HK-2 (cell line): ENCODE data around the gene RITA1.

Source experiments
- DNase-seq: peaks from one replicate; pipeline ENCODE4 v3.0.0-alpha.2; 2018; ENCODE audit not compliant: unreplicated experiment

The RITA1 gene

DNA sequence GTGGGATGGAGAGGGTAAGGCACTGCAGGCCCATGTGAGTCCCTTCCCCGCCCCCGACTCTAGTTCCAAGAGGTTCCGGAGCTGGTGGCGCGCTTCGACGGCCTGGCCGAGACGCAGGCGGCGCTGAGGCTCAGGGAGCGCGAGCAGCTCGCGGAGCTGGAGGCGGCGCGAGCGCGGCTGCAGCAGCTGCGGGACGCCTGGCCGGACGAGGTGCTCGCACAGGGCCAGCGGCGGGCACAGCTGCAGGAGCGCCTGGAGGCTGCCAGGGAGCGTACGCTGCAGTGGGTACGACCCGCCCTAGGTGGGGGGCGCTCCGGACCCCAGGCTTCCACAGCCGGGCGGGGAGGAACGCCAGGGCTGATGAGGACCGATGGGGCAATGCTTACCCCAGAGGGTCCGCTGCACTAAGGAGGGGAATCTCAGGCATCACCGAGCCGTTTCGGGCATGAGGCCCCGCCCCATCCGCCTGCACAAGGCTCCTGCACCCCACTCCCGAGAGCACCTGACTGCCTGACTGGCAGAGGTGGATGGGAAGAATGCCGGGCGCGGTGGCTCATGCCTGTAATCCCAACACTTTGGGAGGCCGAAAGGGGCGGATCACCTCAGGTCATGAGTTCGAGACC is 31.1 kb upstream of the RITA1 start:
- no peak for DNase-seq

DNA sequence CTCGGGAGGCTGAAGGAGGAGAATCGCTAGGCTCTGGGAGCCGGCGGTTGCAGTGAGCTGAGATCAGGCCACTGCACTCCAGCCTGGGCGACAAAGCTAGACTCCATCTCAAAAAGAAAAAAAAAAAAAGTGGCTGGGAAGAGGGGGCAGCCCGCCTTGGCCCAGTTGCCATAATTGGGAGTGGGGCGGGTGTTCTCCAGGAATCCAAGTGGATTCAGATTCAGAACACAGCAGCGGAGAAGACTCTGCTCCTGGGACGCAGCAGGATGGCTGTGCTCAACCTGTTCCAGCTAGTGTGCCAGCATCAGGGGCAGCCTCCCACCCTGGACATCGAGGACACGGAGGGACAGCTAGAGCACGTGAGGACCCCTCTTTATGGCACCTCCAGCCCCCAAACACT is 30.5 kb upstream of the RITA1 start:
- no peak for DNase-seq

DNA sequence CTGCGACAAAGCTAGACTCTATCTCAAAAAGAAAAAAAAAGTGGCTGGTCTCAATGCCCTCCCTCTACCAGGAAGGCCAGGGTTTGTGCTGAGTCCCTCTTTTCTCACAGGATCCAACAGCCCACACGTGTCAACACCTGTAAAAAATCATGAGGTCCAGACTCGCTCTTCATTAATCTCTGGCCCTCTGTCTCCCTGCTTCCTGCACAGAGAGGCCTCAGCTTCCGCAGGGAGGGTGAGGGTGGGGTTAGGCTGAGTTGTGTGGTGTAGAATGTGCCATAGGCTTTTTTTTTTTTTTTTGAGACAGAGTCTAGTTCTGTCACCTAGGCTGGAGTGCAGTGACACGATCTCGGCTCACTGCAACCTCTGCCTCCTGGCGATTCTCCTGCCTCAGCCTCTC is 29.9 kb upstream of the RITA1 start:
- DNase-seq, result no peak

DNA sequence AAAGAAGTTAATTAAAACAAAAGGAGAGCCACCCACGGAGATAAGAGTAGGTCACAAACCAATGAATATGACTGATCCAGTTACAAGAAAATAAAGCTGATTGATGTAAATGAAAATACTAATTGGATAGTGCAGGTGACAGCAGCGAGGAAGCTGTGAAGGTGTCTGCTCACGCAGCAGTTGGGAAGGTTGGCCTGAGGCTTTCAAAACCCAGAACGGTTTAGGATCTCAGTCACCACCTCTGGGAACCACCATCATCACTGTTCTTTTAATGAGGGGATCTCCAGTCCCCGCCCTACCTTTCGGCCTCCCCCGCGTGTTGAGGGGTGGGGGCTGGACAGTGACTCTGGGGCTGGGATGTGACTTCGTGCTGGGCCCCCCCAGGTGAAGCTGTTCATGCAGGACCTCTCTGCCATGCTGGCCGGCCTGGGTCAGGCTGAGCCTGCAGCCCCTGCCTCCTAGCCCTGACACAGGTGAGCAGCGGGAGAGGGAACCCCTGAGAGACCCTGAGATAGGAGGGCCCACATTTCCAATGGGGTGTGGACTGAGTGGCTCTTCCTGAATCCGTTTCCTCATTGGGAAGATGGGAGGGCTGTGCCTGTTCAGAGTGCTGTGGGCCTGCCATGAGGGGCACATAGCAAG is 28.2 kb upstream of the RITA1 start:
- no peak for DNase-seq

DNA sequence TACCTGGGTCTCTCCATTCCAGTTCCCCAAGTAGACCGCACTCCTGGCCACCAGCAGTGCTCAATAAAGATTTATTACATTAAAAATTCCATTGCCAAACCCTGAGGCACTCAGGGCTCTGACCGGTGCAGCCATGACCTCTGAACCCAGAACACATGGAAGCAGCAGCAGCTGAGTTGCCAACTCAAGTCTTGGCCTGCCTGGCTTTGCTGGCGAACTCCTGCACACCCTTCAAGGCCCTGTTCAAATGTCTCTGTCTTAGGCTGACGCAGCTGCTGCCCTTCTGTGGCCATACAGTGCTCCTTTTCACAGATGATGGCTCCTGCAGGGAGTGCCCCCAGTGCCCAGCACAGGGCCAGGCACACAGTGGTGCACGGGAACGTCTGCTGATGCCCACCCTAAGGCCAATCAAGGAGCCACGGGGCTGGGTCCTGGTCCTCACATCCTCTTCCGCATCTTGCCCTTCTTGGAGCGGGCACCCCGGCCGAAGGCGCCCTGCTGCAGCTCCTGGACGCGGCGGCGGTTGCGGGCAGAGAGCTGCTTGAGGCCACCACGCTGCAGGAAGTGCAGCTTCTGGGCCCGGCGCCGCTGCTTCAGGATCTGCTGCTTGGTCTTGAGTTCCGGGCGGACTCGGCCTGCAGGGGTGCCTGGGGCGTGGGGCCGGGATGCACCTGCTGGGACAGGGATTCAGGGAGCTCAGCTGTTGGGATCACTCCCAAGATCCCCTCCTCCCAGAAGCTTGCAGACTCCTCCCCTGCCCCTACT is 26.9 kb upstream of the RITA1 start:
- no peak for DNase-seq

DNA sequence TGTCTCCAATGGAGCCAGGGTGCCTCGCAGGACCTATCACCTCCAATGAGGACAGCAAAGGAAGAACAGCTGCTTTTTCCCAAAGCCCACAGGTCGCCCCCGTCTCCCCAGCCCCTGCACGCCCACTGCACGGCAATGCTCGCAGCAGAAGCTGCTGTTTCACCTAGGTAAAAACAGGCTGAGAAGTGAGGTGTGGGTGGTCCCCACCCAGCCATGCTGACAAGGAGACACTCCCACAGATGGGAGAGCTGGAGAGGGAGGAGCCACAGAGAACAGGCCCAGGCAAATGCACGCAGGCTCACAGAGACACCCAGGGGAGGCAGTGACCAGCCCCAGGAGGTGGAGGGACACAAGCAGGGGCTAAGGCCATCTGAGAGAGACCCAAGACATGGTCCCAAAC is 25.6 kb upstream of the RITA1 start:
- no peak for DNase-seq

DNA sequence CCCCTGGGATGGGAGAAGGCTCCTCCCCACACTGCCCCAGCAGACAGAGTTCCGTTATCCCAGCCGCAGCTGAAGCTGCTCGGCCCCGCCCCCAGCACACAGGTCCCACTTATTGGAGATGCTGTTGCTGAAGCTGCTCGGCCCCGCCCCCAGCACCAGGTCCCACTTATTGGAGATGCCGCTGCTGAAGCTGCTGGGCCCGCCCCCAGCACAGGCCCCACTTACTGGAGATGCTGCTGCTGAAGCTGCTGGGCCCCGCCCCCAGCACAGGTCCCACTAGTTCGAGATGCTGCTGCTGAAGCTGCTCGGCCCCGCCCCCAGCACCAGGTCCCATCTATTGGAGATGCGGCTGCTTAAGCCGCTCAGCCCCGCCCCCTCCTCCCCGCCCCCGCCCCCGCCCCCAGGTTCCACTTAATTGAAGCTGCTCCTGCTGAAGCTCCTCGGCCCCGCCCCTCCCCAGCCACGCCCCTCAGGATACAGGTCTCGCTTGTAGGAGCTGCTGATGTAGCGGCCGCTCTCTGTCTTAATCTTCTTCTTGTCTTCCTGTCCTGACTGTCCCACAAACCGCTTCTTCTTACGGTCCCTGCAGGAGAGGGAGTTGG is 24.0 kb upstream of the RITA1 start:
- DNase-seq, result no peak

DNA sequence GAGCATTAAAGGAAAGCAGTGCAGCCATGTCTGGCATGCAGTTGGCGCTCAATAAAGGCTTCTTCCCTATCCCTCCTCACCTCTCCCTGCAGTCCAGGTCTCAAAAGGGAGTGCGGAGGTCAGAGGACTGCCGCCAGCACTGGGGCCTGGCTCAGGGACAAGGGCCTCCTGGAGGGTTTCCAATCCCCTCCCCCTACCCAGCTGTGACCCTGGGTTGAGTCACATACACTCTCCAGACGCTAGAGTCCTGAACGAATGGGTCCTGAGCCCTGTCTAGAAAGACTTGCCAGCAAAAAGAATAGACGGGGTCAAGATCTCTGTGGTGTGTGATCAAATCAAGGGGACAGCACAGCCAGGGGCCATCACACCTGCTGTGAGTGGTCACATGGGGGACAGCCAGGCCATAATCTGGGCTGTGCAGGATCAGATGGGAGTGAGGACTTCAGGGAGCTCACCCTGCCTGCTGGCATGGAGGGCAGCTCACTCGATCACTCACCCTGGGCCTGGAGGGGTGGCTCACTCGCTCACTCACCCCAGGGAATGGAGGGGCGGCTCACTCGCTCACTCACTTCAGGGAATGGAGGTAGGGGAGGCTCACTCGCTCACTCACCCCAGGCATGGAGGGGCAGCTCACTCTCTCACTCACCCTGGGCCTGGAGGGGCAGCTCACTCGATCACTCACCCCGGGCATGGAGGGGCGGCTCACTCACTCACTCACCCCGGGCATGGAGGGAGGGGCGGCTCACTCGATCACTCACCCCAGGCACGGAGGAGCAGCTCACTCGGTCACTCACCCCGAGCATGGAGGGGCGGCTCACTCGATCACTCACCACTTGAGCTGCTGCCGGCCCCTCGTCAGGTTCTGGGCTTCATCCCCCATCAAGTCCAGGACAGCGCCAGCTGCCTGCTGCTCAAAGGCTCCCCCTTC is 23.2 kb upstream of the RITA1 start:
- DNase-seq, result peak; percentile 50

DNA sequence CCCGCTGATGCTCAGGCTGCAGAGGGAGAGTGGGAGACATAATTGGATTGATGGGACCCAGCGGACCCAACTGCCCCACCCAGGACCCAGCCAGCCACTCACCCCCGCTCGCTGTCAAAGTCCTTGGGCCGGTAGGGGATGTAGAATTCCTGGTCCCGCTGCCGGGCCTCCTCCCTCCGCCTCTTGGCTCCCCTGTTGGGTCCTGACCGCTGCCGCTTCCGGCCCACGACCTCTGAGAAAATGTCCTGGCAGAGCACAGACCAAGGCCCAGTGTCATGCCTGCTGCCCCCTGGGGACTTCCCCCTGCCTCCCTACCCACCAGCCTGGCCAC is 22.5 kb upstream of the RITA1 start:
- no peak for DNase-seq

DNA sequence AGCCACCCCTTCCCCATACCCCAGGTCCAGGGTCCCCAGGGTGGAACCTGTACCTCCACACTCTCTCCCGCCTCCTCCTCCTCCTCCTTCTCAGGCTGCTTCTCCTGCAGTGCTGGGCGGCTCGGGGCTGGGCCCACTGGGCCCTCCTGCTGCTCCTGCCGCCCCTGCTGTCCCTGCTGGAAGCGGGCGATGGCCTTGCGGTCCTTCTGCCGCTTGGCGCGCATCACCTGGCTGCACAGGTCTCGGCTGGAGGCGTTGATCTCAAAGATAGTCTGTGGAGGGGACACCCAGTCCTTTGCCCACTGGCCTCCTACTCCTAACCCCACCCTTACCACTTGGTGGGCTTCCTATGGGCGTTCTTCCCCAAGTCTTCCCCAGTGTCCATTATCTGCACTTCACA is 21.5 kb upstream of the RITA1 start:
- DNase-seq, result no peak

DNA sequence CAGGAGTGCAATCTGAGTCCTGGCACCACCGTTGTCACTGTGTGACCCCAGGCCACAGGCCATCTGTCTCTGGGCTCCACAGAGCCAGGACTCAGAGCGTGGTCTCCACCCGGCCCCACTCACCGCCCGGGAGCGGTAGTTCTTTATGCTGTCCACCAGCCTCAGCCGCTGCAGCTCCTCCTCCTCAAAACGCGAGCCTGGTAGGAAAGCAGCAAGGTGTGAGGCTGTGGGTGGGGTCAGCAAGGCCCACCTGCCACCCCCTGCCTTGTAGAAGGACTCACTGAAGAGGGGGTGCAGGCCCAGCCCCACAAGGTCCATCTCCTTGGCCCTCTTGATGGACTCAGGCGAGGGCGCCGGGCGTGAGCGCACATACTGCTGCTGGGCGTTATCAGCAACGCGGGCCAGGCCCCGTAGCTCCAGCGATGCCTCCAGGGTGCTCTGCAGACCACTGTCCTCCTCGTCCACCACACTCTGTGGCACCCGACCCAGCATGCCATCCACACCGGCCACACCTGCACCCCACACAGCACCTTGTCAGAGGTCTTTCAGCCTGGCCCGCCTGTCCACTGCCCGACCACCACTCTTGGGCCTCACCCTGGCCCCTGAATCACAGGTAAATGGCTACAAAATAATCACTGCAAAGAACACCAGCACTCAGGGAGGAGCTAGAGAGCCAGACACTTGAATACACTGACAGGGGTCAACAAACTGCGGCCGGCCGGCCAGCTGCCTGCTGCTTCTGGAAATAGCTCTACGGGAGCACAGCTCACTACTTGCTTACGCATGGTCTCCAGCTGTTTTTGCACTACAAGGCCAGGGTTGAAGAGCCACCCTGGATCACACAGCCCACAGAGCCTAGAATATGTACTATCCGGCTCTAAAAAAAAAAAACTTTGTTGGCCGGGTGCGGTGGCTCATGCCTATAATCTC is 19.7 kb upstream of the RITA1 start:
- DNase-seq, result no peak

DNA sequence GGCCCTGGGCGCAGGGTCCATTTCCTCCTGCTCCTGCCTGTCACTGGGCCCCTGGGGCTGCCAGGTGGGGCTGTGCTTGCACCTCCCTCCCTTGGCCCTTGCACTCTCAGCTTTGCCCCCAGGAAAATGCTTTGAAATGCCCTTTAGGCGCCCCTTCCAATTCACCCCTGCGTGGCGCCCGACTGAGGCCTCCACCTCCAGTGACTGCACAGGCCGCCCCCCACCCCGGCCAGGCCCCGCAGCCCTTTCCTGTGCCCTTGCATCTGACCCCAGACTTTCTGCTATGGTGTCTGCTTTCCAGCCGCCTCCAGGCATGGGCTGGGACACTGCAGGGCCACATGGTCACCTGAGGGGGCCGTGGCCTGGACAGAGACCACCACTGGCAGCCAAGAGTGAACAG is 17.7 kb upstream of the RITA1 start:
- no peak for DNase-seq

DNA sequence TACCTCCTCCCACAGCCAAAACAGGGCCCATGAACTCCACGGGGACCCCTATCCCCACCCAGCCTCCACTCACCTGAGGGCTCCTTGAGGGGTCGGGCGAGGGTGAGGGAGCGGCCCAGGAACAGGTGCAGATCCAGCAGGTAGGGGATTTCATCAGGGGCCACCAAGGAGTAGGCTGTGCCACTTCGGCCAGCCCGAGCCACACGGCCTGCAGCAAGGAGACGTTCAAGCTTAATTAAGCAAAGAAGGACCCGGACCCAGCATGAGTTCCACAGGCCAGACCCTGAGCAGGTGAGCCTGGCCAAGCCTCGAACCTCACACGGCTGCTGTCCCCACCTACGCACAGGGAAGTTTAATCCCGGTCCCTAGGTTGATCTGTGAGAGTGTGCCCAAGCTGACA is 15.8 kb upstream of the RITA1 start:
- no peak for DNase-seq

DNA sequence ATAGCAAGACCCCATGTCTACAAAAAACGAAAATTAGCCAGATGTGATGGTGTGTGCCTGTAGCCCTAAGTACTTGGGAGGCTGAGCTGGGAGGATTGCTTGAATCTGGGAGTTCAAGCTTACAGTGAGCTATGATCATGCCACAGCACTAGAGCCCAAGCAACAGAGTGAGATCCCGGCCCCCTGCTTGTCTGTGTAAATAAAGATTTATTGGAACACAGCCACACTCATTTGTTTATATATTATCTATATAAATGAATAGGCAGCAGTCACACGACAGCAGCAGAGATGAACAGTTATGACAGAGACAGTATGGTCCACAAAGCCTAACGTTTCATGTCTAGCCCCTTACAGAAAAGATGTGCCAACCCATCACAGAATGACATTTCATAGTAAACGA is 15.1 kb upstream of the RITA1 start:
- no peak for DNase-seq

DNA sequence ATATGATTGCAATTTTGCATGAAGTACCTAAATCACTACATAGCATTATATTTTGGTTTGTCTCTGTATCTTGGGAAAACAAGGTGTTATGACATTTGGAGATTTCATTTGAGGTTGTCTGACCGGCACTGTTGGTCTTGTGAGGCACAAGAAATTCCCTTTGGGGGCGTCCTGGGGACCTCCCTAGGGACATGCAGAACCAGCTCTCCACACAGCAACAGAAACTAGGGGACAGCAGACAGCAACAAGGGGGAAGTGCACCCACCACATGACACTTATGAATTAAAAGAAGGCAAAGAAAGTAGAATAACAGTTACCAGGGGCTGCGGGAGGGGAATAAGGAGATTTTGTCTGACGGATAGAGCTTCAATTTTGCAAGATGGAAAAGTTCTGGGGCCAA is 14.6 kb upstream of the RITA1 start:
- no peak for DNase-seq

DNA sequence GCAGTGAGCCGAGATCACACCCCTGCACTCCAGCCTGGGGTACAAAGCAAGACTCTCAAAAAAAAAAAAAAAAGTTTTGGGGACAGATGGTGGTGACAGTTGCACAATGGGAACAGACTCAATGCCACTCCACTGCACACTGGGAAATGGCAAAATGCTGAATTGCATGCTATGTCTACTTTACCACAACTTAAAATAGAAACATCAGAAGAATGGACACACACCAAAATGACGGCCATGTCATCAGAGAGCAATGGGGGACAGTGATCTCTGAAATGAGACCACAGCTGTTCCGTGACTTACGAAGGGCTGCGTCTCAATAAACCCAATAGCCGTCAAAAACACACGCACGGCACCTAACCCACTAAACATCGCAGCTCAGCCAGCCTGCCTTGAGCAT is 14.0 kb upstream of the RITA1 start:
- no peak for DNase-seq

DNA sequence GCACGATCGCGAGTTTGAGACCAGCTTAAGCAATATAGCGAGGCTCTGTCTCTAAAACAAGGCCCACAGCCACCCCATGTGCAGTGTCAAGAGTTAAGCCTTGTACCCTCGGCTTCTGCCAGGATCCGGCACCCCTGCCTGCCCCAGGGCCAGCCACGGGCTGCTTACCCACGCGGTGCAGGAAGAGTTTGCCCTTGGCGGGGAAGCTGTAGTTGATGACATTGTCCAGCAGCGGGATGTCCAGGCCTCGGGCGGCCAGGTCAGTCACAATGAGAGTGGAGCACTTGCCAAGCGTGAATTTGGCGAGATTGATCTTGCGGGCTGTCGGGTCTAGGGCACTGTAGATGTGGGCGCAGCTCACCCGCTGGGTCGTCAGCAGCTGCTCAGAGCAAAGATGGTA is 13.3 kb upstream of the RITA1 start:
- DNase-seq, result no peak

DNA sequence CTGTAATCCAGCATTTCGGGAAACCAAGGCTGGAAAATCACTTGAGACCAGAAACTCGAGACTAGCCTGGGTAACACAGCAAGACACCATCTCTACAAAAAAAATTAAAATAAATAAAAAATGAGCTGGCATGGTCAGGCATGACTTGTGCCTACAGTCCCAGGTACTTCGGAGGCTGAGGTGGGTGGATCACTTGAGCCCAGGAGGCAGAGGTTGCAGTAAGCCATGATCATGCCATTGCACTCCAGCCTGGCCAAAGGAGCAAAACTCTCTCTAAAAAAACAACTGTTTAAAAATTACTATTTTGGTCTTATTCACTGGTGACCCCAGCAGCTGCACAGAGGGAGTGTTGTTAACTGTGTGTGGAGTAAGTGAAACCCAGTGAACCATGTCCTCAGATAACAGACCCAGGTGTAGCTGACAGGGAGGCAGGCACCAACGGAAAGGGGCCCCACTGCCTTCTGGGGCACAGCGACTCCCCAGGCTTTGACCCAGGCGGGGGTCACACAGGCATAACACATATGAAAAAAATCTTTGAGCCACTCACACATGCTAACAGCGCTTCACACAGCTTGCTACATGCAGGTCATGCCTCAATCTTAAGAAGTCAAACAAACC is 12.3 kb upstream of the RITA1 start:
- no peak for DNase-seq

DNA sequence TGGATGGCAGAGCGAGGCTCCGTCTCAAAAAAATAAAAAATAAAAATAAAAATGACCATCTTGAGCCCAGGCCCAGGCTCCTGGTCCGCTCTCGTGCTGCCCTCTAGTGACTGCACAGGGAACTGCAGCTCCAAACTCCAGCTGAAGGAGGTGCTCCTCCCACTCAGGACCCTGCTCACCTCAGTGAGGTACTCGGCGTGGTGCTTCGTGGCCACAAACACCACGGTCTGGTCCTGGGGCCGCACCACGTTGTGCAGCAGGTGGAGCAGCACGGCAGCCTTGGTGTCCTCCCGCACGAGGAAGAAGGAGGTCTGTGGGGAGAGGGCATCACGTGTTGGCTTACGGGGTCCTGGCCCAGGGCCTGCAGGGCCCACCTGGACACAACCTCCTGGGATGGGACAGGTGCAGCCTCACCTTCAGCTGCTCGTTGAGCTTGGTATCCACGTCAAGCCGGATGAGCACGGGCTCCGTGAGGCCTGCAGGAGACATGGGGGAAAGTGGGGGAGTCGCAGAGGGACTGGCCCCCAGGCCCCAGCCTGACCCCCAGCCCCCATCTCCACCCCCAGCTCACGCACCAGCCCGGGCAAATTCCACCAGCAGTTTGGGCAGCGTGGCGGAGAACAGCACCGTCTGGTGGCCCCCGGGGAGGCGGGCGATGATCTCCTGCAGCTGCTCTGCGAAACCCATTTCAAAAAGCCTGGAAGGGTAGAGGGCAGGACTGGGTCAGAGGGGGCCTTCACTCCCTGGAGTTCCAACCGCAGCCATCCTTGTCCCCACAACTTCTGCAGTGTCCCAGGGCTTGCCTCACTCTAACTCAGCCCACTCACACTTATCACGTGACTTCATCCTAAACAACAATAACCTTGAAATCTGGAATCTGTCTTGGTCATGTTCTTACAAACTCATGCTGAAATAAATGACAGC is 10.8 kb upstream of the RITA1 start:
- peak; percentile 83 for DNase-seq
